Activated effector memory CD4-positive, alpha-beta T cell treated with Interleukin-2 at 50 U/mL for 16 hours (primary cell): ENCODE results near the gene TOPBP1.

Source experiments
- DNase-seq: peaks from one replicate; pipeline ENCODE4 v3.0.0-alpha.2; 2020

TOPBP1 gene

GRCh38 chr3:133606342-133606741 is 55.4 kb downstream of the TOPBP1 start:
- no peak for DNase-seq

- no peak for DNase-seq
These were observed 61.1 kb downstream of the TOPBP1 start for GRCh38 chr3:133600572-133601081.

DNA sequence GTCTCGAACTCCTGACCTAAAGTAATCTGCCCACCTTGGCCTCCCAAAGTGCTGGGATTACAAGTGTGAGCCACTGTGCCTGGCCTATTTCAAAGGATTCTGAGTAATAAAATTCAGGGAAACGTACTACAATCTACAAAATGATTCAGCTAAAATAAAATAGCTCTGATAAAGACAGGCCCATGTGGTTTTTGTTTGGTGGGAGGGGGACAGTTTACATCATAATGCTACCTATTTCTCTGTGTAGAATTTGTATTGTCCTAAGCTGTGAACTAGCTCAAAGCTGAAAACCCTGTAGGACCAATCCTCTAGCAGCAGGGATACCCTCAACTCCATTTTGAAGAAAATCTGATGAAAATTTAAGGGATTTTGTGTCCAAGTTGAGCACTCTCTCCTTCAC is 62.5 kb downstream of the TOPBP1 start:
- no peak for DNase-seq

GRCh38 chr3:133598405-133598804 is 63.3 kb downstream of the TOPBP1 start:
- DNase-seq = no peak

DNA sequence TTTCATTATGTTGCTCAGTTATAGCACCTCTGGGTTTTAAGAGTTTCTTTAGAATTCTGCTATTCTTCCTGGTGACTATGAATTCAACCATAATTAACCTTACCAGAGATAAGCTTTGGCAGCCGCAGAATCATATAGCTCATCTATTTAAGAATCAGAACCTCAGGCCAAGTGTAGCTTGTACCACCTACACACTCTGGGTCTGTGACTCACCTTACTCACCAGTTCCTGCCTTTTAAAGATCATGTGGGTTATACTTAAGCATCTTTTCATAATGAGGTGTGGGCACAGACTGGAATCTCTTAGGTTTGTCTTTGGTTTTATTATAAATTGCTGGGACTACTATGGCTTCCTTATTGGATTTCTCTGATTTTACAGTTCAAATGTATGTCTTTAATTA is 66.4 kb downstream of the TOPBP1 start:
- no peak for DNase-seq

DNA sequence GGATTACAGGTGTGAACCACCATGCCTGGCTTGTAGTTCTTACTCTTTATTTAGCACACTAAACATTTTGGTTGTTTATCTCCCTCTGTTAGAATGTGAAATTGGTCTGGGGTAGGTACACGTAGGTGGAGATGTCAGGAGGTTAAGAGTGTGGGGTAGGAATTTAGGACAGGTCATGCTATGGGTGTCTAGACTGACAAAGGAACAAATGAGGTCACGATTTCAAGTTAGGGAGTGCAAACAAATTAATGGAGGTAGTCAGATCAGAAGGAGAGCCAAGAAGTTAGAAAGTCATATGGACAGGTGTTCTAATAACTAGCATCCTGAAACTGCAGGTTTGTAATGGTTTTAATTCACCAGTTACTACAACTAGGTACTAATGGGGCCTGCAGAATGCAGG is 68.5 kb downstream of the TOPBP1 start:
- no peak for DNase-seq

- DNase-seq = no peak
These were observed 68.9 kb downstream of the TOPBP1 start for GRCh38 chr3:133592843-133593242.

- no peak for DNase-seq
These were observed 70.4 kb downstream of the TOPBP1 start for GRCh38 chr3:133591271-133591742.

DNA sequence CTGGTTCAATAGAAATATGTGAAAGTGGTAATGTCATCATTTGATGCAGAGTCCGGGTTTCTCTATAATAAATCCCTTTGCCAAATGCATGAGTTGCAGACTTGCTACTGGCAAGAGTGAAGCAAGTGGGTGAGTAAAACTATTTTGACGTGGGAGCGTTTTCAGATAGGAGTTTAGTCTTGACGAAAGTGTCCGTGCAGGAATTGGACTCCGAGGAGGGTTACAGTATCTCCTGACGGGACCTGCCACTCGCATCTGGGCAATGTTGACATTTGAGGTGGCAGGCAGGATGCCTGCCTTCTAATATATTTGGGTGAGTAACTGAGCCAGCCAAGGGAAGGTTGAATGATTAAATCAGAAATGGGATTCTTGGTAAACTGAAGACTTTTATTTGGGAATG is 72.2 kb downstream of the TOPBP1 start:
- no peak for DNase-seq

DNA sequence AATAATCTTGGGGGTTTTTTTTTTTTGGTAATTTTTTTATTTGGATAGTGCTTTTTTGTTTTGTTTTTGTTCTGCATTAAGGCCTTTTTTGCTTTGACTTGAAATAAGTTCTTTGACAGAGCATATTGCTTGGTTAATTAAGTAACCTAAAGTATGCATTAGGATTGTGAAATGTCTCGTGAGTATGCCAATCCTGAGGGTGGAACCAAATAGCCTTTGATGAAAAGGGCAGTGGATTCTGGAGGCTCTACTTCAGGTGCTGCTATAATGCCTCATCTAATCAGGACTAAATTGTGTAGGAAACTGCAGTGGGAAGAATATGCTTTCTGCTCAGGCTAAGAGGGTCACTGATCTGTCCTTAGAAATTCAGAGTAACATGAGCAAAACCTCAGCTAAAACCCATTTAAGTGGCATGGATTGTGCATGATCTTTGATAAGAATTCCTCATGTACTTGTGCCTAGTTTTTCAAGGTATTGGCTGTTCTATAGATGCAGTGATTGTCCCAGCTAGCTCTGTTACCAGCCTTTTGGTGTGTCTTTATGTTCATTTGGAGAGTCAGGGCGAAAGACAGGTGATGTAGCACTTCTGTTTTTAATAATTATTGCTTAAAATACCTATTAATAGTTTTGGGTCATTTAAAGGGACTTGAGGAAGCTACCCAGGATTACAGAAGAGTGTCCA is 72.8 kb downstream of the TOPBP1 start:
- no peak for DNase-seq

GRCh38 chr3:133588035-133588434 is 73.7 kb downstream of the TOPBP1 start:
- DNase-seq = no peak

DNA sequence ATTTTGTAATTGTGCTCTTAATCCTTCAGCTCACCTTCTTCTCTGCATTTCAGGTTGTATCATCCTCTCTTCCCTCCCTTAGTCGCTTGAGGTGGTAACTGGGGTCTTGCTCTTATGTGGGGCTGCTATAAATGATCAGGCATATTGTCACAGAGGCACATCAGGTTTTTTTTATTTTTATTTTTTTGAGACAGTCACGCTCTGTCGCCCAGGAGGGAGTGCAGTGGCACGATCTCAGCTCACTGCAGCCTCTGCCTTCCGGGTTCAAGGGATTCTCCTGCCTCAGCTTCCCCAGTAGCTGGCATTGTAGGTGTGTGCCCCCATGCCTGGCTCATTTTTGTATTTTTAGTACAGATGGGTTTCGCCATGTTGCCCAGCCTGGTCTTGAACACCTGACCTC is 78.3 kb downstream of the TOPBP1 start:
- DNase-seq = no peak

- DNase-seq = no peak
These were observed 83.1 kb downstream of the TOPBP1 start for GRCh38 chr3:133578548-133579191.

- DNase-seq = no peak
These were observed 85.6 kb downstream of the TOPBP1 start for GRCh38 chr3:133576169-133576568.

DNA sequence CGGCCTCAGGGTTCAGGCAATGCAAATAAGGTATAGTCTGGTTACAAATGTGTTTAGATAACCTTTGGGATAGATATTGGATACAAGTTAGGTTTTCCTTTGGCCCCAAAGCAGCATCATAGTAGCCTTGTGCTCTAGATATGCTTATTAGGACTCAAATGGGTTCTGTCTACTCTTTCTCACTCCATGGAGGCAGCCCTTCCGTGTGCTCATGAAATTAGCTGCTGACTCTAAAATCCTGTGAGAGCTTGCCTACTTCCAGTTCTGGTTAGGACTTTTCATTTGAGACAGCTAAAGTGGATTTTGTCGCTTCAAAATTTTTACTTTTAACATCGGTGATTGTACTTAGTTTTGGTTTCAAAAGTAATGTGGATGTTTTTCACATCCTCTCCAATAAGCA is 86.7 kb downstream of the TOPBP1 start:
- DNase-seq = no peak

GRCh38 chr3:133574260-133574881 is 87.4 kb downstream of the TOPBP1 start:
- DNase-seq = peak; percentile 52

DNA sequence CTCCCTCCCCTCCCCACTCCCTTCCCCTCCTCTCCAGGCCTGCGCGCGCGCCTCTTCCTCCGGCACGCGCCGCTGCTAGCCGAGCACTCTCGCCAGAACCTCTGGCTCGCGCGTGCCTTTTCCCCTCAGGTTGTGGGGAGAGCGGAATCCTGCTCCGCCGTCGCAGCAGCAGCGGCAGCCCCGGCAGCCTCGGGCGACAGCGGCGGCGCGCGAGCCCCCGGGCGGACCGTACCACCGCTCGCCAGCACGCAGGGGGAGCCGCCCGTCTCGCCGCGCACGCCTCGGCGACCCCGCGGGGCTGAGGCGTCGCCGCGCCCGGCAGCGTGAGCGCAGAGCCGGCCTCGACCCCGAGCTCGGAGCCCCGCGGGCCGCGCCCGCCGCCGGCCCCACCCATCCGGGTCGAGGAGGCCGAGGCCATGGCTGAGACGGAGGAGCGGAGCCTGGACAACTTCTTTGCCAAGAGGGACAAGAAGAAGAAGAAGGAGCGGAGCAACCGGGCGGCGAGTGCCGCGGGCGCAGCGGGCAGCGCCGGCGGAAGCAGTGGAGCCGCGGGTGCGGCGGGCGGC is 88.0 kb downstream of the TOPBP1 start, which contains the start of gene CDV3:
Gene CDV3 (plus strand): TSS at position 58 of the 566 bp plus-strand sequence. CDS start 359 bp downstream, at position 417.
- no peak for DNase-seq

- peak; percentile 100 for DNase-seq
These were observed 88.6 kb downstream of the TOPBP1 start for GRCh38 chr3:133573054-133573628.

GRCh38 chr3:133572158-133573053 is 89.3 kb downstream of the TOPBP1 start:
- DNase-seq = no peak

DNA sequence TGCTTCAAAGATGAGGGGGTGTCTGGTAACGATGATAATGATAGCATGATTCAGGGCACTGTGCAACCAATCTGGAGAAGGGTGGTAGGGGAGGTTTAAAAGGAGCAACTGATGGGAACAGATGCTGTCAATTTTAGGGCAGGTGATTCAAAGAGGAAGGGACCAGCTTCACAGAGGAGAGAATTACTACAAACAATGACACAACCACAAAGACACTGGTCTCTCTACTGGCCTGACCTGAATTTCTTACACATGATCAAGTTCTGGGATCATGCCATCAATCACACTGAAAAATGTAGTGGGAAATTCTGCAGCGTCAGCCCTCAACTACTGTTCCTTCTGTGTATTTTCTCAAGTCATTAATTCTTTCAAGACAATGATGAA is 90.8 kb downstream of the TOPBP1 start:
- no peak for DNase-seq

GRCh38 chr3:133570139-133570936 is 91.4 kb downstream of the TOPBP1 start:
- DNase-seq = no peak
